PFSK-1 (cell line): ENCODE measurements around the gene GPATCH2.

Experiments used
- FOXP2 ChIP-seq: optimal IDR thresholded peaks from 2 replicates; pipeline ENCODE3; 2011; ENCODE audit warnings: borderline replicate concordance, control low read depth, inconsistent platforms; ENCODE audit not compliant: insufficient read depth; ENCODE audit errors: extremely low read length, extremely low read depth
- POLR2AphosphoS5 ChIP-seq: IDR thresholded peaks from 2 replicates; pipeline ENCODE4 v1.6.1; 2012; ENCODE audit warnings: low read depth, mild to moderate bottlenecking, control low read depth, low read length, moderate library complexity
- REST ChIP-seq, 2 experiments: IDR thresholded peaks; 2 replicates each; pipeline versions ENCODE4 v1.6.1 to v1.8.0; 2011 to 2012; ENCODE audit warnings: low read depth in 2 of 2, low read length in 2 of 2, control low read depth in 1 of 2, inconsistent platforms in 1 of 2, mild to moderate bottlenecking in 1 of 2, moderate library complexity in 1 of 2; ENCODE audit not compliant: insufficient read depth in 1 of 2
- SIN3A ChIP-seq: IDR thresholded peaks from 2 replicates; pipeline ENCODE4 v1.6.1; 2012; ENCODE audit warnings: mild to moderate bottlenecking, low read length, moderate library complexity, borderline replicate concordance; ENCODE audit not compliant: insufficient read depth
- TAF1 ChIP-seq: IDR thresholded peaks from 2 replicates; pipeline ENCODE4 v1.6.1; 2012; ENCODE audit warnings: low read length, control low read depth, borderline replicate concordance; ENCODE audit not compliant: insufficient read depth

- no peak for TF ChIP-seq POLR2AphosphoS5
- TF ChIP-seq TAF1 = no peak
- no peak for TF ChIP-seq REST (IDR thresholded peaks at IDR 0.05; ENCODE audit: insufficient read depth in 1 of 2, low read depth in 2 of 2, low read length in 2 of 2)
- TF ChIP-seq SIN3A = no peak
- TF ChIP-seq FOXP2 = no peak
These were observed 53.6 kb downstream of the GPATCH2 start for GRCh38 chr1:217577336-217577735.
